Liver (tissue), 3 donors: ENCODE data around the gene FOXO3.

Experiments used
- GABPA ChIP-seq, 2 donors: IDR thresholded peaks in 1 of 2; conservative IDR thresholded peaks in 1 of 2; 2 replicates each; pipeline ENCODE4 v1.6.1; 2016; ENCODE audit warnings: antibody characterized with exemption in 2 of 2, mild to moderate bottlenecking in 1 of 2, moderate library complexity in 1 of 2
- TF ChIP-seq, protein P1 (sequence below): fragments of 150-350 bp; IDR thresholded peaks from 2 replicates; pipeline ENCODE4 v1.5.1; 2017; ENCODE audit warnings: improper control_type of control experiment, low read depth, low read length; ENCODE audit not compliant: missing input control
- TF ChIP-seq, protein P2 (sequence below): IDR thresholded peaks from 2 replicates; pipeline ENCODE4 v1.6.1; 2016; ENCODE audit warnings: antibody characterized with exemption, mild to moderate bottlenecking
- TF ChIP-seq, protein P3 (sequence below): IDR thresholded peaks from 2 replicates; pipeline ENCODE4 v1.6.1; 2016; ENCODE audit warnings: antibody characterized with exemption
- TF ChIP-seq, protein P4 (sequence below): IDR thresholded peaks from 2 replicates; pipeline ENCODE4 v1.6.1; 2016; ENCODE audit warnings: antibody characterized with exemption
- donor health status: healthy.
- donor health status: healthy.

DNA sequence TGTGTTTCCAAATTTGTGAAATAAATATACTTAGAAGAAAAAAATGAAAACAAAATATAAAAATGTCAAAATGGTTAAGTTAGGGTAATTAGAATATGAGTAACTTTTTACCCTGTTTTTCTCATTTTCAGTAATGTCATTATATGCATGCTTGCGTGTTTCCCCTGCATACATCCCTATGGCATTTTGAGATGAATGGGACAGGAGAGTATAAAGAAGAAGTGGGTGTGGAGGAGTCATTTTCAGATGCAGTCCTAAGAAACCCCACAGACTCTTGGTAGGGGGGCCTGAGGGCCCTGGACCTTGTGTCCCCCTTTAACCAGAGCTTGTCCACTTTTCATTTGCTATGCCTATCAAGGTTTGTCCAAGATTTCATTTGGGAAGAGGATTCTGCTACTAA, 77.2 kb downstream of the FOXO3 start:
- TF ChIP-seq, protein P1, sequence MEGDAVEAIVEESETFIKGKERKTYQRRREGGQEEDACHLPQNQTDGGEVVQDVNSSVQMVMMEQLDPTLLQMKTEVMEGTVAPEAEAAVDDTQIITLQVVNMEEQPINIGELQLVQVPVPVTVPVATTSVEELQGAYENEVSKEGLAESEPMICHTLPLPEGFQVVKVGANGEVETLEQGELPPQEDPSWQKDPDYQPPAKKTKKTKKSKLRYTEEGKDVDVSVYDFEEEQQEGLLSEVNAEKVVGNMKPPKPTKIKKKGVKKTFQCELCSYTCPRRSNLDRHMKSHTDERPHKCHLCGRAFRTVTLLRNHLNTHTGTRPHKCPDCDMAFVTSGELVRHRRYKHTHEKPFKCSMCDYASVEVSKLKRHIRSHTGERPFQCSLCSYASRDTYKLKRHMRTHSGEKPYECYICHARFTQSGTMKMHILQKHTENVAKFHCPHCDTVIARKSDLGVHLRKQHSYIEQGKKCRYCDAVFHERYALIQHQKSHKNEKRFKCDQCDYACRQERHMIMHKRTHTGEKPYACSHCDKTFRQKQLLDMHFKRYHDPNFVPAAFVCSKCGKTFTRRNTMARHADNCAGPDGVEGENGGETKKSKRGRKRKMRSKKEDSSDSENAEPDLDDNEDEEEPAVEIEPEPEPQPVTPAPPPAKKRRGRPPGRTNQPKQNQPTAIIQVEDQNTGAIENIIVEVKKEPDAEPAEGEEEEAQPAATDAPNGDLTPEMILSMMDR: no peak
- TF ChIP-seq, protein P2, sequence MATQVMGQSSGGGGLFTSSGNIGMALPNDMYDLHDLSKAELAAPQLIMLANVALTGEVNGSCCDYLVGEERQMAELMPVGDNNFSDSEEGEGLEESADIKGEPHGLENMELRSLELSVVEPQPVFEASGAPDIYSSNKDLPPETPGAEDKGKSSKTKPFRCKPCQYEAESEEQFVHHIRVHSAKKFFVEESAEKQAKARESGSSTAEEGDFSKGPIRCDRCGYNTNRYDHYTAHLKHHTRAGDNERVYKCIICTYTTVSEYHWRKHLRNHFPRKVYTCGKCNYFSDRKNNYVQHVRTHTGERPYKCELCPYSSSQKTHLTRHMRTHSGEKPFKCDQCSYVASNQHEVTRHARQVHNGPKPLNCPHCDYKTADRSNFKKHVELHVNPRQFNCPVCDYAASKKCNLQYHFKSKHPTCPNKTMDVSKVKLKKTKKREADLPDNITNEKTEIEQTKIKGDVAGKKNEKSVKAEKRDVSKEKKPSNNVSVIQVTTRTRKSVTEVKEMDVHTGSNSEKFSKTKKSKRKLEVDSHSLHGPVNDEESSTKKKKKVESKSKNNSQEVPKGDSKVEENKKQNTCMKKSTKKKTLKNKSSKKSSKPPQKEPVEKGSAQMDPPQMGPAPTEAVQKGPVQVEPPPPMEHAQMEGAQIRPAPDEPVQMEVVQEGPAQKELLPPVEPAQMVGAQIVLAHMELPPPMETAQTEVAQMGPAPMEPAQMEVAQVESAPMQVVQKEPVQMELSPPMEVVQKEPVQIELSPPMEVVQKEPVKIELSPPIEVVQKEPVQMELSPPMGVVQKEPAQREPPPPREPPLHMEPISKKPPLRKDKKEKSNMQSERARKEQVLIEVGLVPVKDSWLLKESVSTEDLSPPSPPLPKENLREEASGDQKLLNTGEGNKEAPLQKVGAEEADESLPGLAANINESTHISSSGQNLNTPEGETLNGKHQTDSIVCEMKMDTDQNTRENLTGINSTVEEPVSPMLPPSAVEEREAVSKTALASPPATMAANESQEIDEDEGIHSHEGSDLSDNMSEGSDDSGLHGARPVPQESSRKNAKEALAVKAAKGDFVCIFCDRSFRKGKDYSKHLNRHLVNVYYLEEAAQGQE: no peak
- TF ChIP-seq, protein P3, sequence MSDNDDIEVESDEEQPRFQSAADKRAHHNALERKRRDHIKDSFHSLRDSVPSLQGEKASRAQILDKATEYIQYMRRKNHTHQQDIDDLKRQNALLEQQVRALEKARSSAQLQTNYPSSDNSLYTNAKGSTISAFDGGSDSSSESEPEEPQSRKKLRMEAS: no peak
- TF ChIP-seq, protein P4, sequence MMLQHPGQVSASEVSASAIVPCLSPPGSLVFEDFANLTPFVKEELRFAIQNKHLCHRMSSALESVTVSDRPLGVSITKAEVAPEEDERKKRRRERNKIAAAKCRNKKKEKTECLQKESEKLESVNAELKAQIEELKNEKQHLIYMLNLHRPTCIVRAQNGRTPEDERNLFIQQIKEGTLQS: no peak
- no peak for TF ChIP-seq GABPA (IDR thresholded peaks at IDR 0.05 in 1 of 2, conservative IDR thresholded peaks at IDR 0.05 in 1 of 2)
